GM23338 (cell line): ENCODE results near the gene NDUFAF7. TPM values are rescaled to one million over a fixed set of nuclear protein-coding genes. Genes with fewer than 3 reads are reported as not detected.

ENCODE experiments used
- ATAC-seq: fragments of 200-7000 bp; cut with Tn5 transposase; 3 replicates; pipeline ENCODE4 v1.9.1; 2020
- DNase-seq: peaks from one replicate; pipeline ENCODE4 v3.0.0-alpha.2; 2015; ENCODE audit warnings: low spot score
- H2AFZ ChIP-seq: fragments of 200-600 bp; sonication (generic); 2 replicates; pipeline ENCODE4 v1.8.0; 2016; ENCODE audit warnings: antibody characterized with exemption, mild to moderate bottlenecking, moderate library complexity
- H3F3A ChIP-seq: fragments of 200-600 bp; sonication (generic); replicated peaks from 2 replicates; pipeline ENCODE4 v1.8.0; 2017; ENCODE audit warnings: antibody characterized with exemption, mixed run types, low read depth
- H3K27ac ChIP-seq: fragments of 200-600 bp; sonication (generic); 2 replicates; pipeline ENCODE4 v1.6.1; 2016; ENCODE audit warnings: low read depth
- H3K27me3 ChIP-seq: fragments of 200-600 bp; sonication (generic); 2 replicates; pipeline ENCODE4 v1.8.0; 2016; ENCODE audit warnings: mild to moderate bottlenecking, mixed run types, moderate library complexity; ENCODE audit not compliant: insufficient read depth
- H3K36me3 ChIP-seq: fragments of 200-600 bp; sonication (generic); 2 replicates; pipeline ENCODE4 v1.8.0; 2016; ENCODE audit warnings: mild to moderate bottlenecking; ENCODE audit not compliant: insufficient read depth
- H3K4me1 ChIP-seq: fragments of 200-600 bp; sonication (generic); 2 replicates; pipeline ENCODE4 v1.8.0; 2016; ENCODE audit warnings: mild to moderate bottlenecking, moderate library complexity; ENCODE audit not compliant: insufficient read depth
- H3K4me2 ChIP-seq: fragments of 200-600 bp; sonication (generic); 2 replicates; pipeline ENCODE4 v1.7.1; 2017; ENCODE audit warnings: mixed run types
- H3K4me3 ChIP-seq: fragments of 200-600 bp; sonication (generic); 2 replicates; pipeline ENCODE4 v1.6.1; 2016; ENCODE audit warnings: mixed run types
- H3K79me2 ChIP-seq: fragments of 200-600 bp; sonication (generic); replicated peaks from 2 replicates; pipeline ENCODE4 v1.8.0; 2017; ENCODE audit warnings: mild to moderate bottlenecking; ENCODE audit not compliant: insufficient read depth
- H3K9me2 ChIP-seq: fragments of 200-600 bp; sonication (generic); 2 replicates; pipeline ENCODE4 v1.8.0; 2017; ENCODE audit not compliant: insufficient read depth
- H4K20me1 ChIP-seq: fragments of 200-600 bp; sonication (generic); replicated peaks from 2 replicates; pipeline ENCODE4 v1.8.0; 2017; ENCODE audit warnings: mild to moderate bottlenecking; ENCODE audit not compliant: insufficient read depth
- H3K27ac Mint-ChIP-seq: 2 replicates; pipeline ENCODE4 v1.8.0; 2020; ENCODE audit warnings: inconsistent platforms, mild to moderate bottlenecking, moderate library complexity, mixed read lengths
- H3K27me3 Mint-ChIP-seq: 3 replicates; pipeline ENCODE4 v1.8.0; 2022; ENCODE audit warnings: low read depth, mild to moderate bottlenecking, moderate library complexity, mixed read lengths, inconsistent platforms; ENCODE audit not compliant: insufficient read depth, poor library complexity
- H3K36me3 Mint-ChIP-seq: 3 replicates; pipeline ENCODE4 v1.8.0; 2021; ENCODE audit warnings: low read depth, mild to moderate bottlenecking, inconsistent platforms, moderate library complexity, mixed read lengths
- H3K4me1 Mint-ChIP-seq: 3 replicates; pipeline ENCODE4 v1.8.0; 2020; ENCODE audit warnings: mild to moderate bottlenecking, inconsistent platforms, mixed read lengths
- H3K4me3 Mint-ChIP-seq: 3 replicates; pipeline ENCODE4 v1.8.0; 2021; ENCODE audit warnings: moderate library complexity, mild to moderate bottlenecking, inconsistent platforms, mixed read lengths
- H3K9me3 Mint-ChIP-seq: 3 replicates; pipeline ENCODE4 v1.8.0; 2020; ENCODE audit warnings: moderate library complexity, mild to moderate bottlenecking, inconsistent platforms, mixed read lengths
- CREB1 ChIP-seq: fragments of 250-450 bp; sonication (Bioruptor Pico); IDR thresholded peaks from 2 replicates; pipeline ENCODE4 v1.5.0; 2020; ENCODE audit warnings: low read depth, mild to moderate bottlenecking, moderate library complexity
- CTCF ChIP-seq, 2 experiments: fragments of 200-600 bp in 1 of 2; sonication (generic) in 1 of 2; conservative IDR thresholded peaks; 2 replicates each; pipeline versions ENCODE4 v1.5.1 to v1.6.1; 2016 to 2017; ENCODE audit warnings: antibody characterized with exemption in 2 of 2, low read depth in 2 of 2, mild to moderate bottlenecking in 2 of 2, moderate library complexity in 1 of 2
- ETS1 ChIP-seq: IDR thresholded peaks from 2 replicates; pipeline ENCODE4 v1.6.1; 2016; ENCODE audit warnings: antibody characterized with exemption
- EZH2 ChIP-seq: fragments of 200-600 bp; sonication (generic); IDR thresholded peaks from one replicate; pipeline ENCODE4 v1.8.0; 2017; ENCODE audit warnings: antibody characterized with exemption, mild to moderate bottlenecking, low read depth; ENCODE audit not compliant: unreplicated experiment
- EZH2phosphoT487 ChIP-seq: fragments of 200-600 bp; sonication (generic); IDR thresholded peaks from one replicate; pipeline ENCODE4 v1.8.1; 2018; ENCODE audit warnings: antibody characterized with exemption; ENCODE audit not compliant: unreplicated experiment
- JUNB ChIP-seq: IDR thresholded peaks from one replicate; pipeline ENCODE4 v1.6.1; 2016; ENCODE audit warnings: antibody characterized with exemption; ENCODE audit not compliant: unreplicated experiment
- NANOG ChIP-seq: IDR thresholded peaks from 2 replicates; pipeline ENCODE4 v1.6.1; 2016; ENCODE audit warnings: antibody characterized with exemption, borderline replicate concordance
- POLR2AphosphoS5 ChIP-seq: IDR thresholded peaks from 2 replicates; pipeline ENCODE4 v1.6.1; 2016; ENCODE audit warnings: antibody characterized with exemption, low read depth
- REST ChIP-seq: IDR thresholded peaks from one replicate; pipeline ENCODE4 v1.6.1; 2018; ENCODE audit warnings: antibody characterized with exemption; ENCODE audit not compliant: unreplicated experiment
- STAT1 ChIP-seq: IDR thresholded peaks from one replicate; pipeline ENCODE4 v1.6.1; 2016; ENCODE audit warnings: antibody characterized with exemption; ENCODE audit not compliant: unreplicated experiment
- ZNF114 ChIP-seq: fragments of 250-450 bp; sonication (Bioruptor Pico); IDR thresholded peaks from 2 replicates; pipeline ENCODE4 v1.5.0; 2020; ENCODE audit warnings: mild to moderate bottlenecking, moderate library complexity
- ZNF331 ChIP-seq: fragments of 250-450 bp; sonication (Bioruptor Pico); IDR thresholded peaks from 2 replicates; pipeline ENCODE4 v1.5.0; 2020; ENCODE audit warnings: low read depth, mild to moderate bottlenecking, moderate library complexity
- ZNF462 ChIP-seq: fragments of 250-450 bp; sonication (Bioruptor Pico); IDR thresholded peaks from 2 replicates; pipeline ENCODE4 v1.5.0; 2020; ENCODE audit warnings: mild to moderate bottlenecking, moderate library complexity
- polyA plus RNA-seq: library from polyadenylated mRNA; unstranded; fragments of >200 nt; fragmentation: Nextera tagmentation; extraction: Ambion mirVana; gene quantifications from 2 replicates; pipeline ENCODE4 v1.2.1, GENCODE V29; 2016
- total RNA-seq: library from RNA; depleted of rRNA; stranded (reverse); fragments of >200 nt; shearing (Covaris generic); gene quantifications from 2 replicates; pipeline ENCODE4 v1.2.3, GENCODE V29; 2014

Gene NDUFAF7
- total and polyA plus RNA-seq, 2 experiments from 2014 or later = 47.4 to 58.2 TPM

- H3K36me3 Mint-ChIP-seq = peaks cover 89% of the 10 kb centered on the region
Measured at GRCh38 chr2:37243435-37243834, 12.0 kb downstream of the NDUFAF7 start.

More at GRCh38 chr2:37243435-37243834, 12.0 kb downstream of the NDUFAF7 start:
- H3K4me3 ChIP-seq = no peak overlapping the region
- Mint-ChIP-seq H3K27ac (no peak overlapping the region), H3K4me1 (no peaks in the 10 kb centered on the region), H3K27me3 (no peaks in the 10 kb centered on the region), H3K4me3 (no peak overlapping the region), H3K9me3 (no peaks in the 10 kb centered on the region)
- TF ChIP-seq ZNF462 (no peak), JUNB (no peak), ETS1 (no peak), POLR2AphosphoS5 (no peak), REST (no peak), NANOG (no peak), CREB1 (CRISPR knock-in tag) (no peak), ZNF114 (CRISPR knock-in tag) (no peak), EZH2 (no peak), ZNF331 (CRISPR knock-in tag) (no peak), STAT1 (no peak), EZH2phosphoT487 (no peak), CTCF (conservative IDR thresholded peaks at IDR 0.05; ENCODE audit: low read depth in 2 of 2) (no peak)
- no peaks in the 10 kb centered on the region for H3K4me1 ChIP-seq
- peaks cover 7% of the 10 kb centered on the region; the same call in 1 of the 2 replicates for H3K79me2 ChIP-seq
- no peak for ATAC-seq
- H3K9me2 ChIP-seq = no peaks in the 10 kb centered on the region
- no peak overlapping the region for H2AFZ ChIP-seq
- H3K27ac ChIP-seq = peak overlapping the region; percentile 17; the same call in 1 of the 2 replicates
- no peak overlapping the region for H3K4me2 ChIP-seq
- no peaks in the 10 kb centered on the region for H3K27me3 ChIP-seq
- no peaks in the 10 kb centered on the region for H4K20me1 ChIP-seq
- H3F3A ChIP-seq = peaks cover 6% of the 10 kb centered on the region
- no peak for DNase-seq
- peaks cover 87% of the 10 kb centered on the region for H3K36me3 ChIP-seq
